HG02970 (cell line): Measurements from ENCODE around the gene SLC25A26.

Experiments used
- ATAC-seq: cut with Tn5 transposase; IDR thresholded peaks from one replicate; pipeline ENCODE4 v1.9.1; 2021; ENCODE audit warnings: mild to moderate bottlenecking, moderate library complexity, moderate number of reproducible peaks; ENCODE audit not compliant: unreplicated experiment, low FRiP score

SLC25A26 gene

GRCh38 chr3:66220602-66221377 lies at the start of gene SLC25A26:
TSS of gene SLC25A26 (plus strand) at chr3:66221001. CDS start at chr3:66221095, 94 bp downstream.
- peak; percentile 100 for ATAC-seq

DNA sequence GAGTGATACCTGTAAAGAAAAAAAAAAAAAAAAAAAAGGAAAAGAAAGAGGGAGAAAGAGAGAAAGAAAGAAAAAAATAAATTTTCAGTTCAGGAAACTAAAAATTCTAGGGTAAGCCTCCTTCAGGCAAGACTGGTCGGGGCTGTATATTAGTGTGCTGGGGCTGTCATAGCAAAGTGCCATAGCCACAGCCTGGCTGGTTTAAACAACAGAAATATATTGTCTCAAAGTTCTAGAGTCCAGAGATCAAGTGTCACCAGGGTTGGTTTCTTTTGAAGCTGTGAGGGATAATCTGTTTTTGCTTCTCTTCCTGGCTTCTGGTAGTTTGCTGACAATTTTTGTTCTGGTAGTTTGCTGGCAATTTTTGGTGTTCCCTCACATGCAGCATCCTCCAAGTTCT lies 48.4 kb upstream of the SLC25A26 start:
- no peak for ATAC-seq

DNA sequence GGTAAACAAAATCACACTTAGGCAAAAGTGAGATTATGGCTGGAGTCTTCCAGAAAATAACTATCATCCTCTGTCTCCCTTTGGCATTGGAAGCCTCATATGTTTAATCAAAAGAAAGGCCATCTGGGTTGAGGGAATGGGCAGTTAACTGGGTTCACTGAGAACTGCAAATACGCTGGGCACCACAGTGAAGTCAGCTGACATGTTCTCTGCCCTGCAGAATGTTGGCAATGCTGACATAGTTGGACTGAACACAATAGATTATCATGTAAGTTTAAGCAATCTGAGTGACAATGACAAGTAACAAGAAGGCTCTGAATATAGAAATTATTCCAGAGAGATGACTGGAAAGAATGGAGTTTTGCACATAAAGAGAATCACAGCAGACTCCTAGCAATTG lies 43.8 kb upstream of the SLC25A26 start:
- ATAC-seq, result no peak

DNA sequence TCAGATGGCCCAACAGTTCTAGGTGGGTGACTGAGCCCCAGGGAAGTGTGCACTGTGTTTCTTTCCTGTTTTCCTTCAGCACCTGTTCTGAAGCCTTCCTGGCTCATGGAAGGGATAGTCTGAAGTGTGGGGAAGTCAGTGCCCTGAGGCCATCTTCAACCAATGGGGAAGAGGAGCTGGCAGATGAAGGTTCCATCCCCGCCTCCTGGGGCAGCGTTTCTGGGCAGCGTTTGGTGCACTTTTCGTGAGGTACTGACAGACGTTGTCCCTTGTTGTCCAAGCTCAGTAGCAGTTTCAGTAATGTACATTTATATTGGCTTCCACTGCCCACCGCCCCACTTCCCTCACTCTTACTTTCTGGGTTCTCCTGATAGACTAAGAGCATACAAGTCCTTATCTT lies 42.6 kb upstream of the SLC25A26 start:
- no peak for ATAC-seq

DNA sequence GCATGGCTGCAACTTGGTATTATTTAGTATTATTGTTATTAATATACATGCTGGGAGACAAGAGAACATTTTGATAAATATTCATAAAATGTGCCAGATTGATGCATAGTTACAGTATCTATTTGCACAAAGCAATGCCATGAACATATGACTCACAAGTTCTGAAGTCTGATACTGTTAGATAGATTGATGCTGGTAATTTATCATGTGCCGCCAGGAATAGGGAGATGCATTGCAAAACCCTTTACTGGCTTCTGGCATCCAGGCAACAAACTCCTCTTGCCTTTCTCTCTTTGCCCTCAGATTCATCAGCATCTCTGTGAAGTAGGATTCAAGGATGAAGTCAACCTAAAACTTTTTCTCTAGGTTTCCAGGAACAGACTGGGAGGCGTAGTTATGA lies 41.0 kb upstream of the SLC25A26 start:
- no peak for ATAC-seq

GRCh38 chr3:66181764-66182163 lies 39.0 kb upstream of the SLC25A26 start:
- ATAC-seq, result no peak

GRCh38 chr3:66182246-66182645 lies 38.6 kb upstream of the SLC25A26 start:
- ATAC-seq, result no peak

DNA sequence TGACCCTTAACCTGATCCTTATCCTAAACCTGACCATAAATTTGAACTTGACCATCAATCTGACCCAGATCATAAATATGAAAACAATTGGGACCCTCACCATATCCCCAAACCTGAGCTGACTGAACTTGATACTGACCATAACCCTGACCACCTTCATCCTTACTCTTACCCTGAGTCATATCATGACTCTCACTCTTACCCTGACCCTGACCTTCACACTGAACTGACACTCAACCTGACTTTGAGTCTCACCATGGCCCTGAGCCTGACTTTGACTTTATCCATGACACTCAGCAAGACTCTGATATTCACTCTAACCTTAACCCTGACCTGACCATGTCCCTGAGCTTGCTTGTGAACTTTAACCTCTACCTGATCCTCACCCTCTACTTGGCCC lies 34.3 kb upstream of the SLC25A26 start:
- no peak for ATAC-seq

DNA sequence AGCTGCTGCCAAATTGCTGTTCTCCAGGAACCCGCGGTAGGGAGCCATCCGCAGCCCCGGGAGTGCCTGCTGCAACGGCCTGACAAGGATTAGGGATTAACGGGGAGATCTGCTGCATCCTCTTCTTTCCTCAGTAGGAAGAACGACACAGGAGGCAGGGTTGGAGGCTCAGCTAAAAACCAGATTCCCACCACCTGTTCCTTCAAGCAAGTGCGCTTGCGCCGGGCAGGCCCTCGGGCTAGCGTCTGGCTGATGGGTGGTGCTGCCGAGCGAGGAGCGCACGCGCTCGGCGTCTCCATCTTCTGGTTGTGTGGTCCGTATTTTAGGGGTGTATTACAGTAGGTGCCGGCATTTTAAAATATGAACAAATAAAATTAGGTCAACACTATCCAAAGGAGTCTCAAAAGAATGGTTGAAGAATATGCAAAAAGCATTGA lies 25.4 kb upstream of the SLC25A26 start:
- no peak for ATAC-seq

GRCh38 chr3:66196633-66197032 lies 24.2 kb upstream of the SLC25A26 start:
- ATAC-seq, result no peak

DNA sequence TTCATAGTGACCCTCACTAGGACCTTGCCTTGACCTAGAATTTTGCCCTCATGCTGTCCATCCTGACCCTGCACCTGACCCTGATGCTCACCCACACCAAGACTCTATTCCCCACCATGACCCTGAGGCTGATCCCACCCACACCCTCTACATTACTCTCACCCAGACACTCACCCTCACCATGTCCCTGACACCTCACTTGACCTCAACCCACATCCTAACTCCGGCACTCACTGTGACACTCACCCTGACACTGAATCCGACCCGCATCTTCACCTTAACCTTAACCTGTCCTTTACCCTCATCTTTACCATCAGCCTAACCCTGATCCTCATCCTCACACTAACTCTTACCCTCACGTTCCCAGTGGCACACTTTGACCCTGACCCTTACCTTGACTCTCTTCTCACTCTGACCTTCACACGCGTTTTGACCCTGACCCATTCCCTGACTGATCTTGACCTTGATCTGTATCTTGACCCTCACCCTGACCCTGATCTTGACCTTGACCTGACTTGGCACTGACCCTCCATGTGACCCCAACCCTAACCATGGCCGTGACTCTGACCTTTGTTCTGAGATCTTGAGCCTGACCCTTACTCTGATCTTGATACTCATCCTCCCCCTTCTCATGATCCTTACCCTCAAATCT lies 22.2 kb upstream of the SLC25A26 start:
- ATAC-seq, result no peak

DNA sequence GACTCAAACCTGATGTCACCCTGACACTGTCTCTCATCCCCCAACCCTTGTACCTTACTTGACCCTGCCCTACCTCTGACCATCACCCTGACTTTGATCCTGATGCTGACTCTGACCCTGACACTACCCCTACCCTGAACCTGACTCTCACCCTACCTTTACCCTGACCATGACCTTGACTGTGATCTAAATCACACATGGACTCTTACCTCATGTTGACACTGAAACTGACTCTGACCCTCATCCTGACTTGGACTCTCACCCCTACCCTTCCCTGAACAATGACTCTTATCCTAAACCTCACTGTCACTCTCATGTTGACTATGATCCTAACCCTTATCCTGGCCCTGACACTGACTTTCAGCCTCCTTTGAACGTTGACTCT lies 21.7 kb upstream of the SLC25A26 start:
- ATAC-seq, result no peak

DNA sequence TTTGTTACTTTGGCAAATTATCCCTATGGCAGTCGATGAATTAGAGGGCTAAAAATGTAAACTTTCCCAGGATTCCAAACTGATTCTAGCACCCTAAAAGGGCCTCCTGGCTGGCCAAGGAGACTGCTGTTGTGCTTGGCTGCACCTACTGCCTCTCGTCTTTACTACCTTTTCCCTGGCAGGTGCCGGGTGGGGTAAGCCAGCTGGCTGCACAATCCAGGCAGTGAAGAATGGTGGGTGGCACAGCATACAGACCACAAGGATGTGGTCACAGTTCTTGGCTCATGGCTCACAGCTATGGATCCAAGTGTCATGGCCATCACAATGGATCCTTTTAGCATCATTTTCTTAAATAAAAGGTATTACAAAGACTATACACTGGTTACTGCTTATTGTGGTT lies 20.7 kb upstream of the SLC25A26 start:
- no peak for ATAC-seq

- no peak for ATAC-seq
Observed at GRCh38 chr3:66200786-66201185, 20.0 kb upstream of the SLC25A26 start.

DNA sequence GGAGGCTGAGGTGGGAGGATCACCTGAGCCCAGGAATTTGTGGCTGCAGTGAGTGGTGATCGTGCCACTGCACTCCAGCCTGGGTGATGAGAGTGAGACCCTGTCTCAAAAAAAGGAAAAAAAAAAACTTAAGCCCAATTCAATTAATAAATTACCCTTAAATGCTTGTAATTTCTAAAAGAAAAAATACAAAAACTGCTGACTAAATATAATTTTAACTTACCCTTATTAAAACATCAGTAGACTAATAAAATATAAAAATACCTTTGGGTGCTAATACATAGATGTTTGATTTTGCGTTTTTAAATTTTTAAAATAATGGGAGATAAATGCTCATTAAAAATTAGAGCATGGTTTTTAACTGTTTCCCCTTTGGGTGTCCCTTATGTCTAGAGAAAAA lies 17.5 kb upstream of the SLC25A26 start:
- no peak for ATAC-seq

- ATAC-seq, result no peak
Observed at GRCh38 chr3:66206806-66207205, 14.0 kb upstream of the SLC25A26 start.

- no peak for ATAC-seq
Observed at GRCh38 chr3:66208189-66208588, 12.6 kb upstream of the SLC25A26 start.

GRCh38 chr3:66210687-66211295 lies 10.0 kb upstream of the SLC25A26 start:
- ATAC-seq, result no peak

DNA sequence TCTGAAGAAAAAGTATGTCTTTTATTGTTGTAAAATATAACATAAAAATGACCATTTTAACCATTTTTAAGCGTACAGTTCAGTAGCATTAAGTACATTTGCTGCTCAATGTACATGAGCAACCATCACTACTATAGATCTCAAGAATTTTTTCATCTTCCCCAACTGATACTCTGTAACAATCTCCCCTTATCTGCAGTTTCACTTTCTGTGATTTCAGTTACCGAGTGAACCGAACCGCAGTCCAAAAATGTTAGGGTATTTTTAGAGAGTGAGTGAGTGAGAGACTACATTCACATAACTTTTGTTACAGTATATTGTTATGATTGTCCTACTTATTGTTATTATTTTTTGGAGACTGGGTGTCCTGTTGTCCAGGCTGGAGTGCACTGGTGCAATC lies 9.0 kb upstream of the SLC25A26 start:
- ATAC-seq, result no peak

DNA sequence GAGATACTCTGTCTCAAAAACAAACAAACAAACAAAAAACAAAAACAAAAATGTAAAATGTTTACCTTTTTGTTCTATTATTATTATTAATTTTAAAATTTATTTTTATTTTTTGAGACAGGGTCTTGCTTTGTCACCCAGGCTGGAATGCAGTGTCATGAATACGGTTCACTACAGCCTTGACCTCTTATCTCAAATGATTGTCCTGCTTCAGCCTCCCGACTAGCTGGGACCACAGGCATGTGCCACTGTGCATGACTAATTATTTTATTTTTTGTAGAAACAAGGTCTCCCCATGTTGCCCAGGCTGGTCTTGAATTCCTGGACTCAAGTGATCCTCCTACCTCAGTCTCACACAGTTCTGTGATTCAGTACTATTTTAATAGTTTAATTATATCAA lies 5.7 kb upstream of the SLC25A26 start:
- no peak for ATAC-seq

DNA sequence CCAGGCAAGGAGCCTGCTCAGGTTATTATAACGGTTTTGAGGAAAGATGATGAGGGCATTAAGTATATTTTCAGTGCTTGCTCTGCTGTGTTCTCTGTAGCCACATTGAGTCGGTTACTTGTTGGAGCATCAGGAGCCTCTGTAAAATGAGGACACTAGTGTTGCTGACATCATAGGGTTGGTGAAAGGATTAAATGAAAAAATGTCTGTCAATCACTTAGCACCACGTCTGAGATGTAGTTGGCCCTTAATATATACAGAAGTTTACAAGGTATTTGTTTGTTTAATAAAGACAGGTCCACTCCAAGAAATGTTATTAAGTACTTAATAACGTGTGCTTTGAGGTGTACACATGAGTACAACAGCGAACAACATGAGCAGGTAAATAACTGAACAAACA lies 735 bp upstream of the SLC25A26 start:
- ATAC-seq, result no peak

GRCh38 chr3:66224220-66224619 lies 3.4 kb downstream of the SLC25A26 start:
- no peak for ATAC-seq
